ENCODE results near the gene PRSS23.
A peak's percentile ranks its signal among the peaks of the same experiment; 100 is the strongest.
"Not testable (repeated sequence)": the region's sequence is repeated elsewhere in the genome, so short reads cannot be mapped to it uniquely, and the experiment has no call there.

The PRSS23 gene

GRCh38 chr11:86812322-86812670 lies 12.0 kb downstream of the PRSS23 start:
- FAIRE-seq (no peak), DNase-seq (ENCODE audit: insufficient read length, low spot score) (no peak)

DNA sequence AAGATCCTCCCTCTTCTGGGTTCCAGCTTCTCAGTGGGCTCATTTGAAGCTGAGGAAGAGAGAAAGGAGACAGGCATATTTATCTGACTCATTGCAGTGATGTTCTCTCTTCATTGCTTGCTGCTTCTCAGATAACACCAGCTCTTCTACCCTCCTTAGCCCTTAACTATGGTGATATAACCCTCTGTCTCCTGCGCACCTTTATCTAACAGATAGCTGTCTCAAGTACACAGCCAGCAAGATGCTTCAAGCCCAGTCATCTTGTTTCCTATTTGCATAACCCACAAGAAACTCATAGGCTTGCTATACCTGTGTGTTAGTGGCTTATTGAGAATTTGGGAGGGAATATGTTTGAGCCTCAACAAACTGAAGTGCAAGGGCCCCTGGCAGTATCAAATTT lies 12.6 kb downstream of the PRSS23 start:
- FAIRE-seq = no peak
- DNase-seq (ENCODE audit: insufficient read length, low spot score) = no peak

DNA sequence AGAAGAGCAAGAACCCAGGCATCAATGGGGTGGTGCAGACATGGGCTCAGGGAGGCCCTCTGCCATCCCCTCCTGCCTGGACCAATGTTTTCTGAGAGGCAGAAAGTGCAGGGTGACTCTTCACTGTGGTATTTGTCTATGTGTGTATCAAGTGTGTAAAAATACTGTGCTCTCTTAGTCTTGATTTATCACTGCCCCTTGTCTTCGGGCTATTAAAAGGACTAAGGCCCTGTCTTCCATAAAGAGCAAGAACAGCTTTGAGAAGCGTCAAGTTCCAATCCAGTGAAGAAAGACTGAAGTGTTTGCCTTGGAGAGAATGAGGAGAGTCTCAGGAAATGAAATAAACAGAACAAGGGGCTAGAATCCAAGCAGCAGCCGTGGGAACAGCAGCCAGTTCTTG lies 14.4 kb downstream of the PRSS23 start:
- FAIRE-seq (no peak), DNase-seq (ENCODE audit: insufficient read length, low spot score) (no peak)

GRCh38 chr11:86815726-86816125 lies 15.4 kb downstream of the PRSS23 start:
- FAIRE-seq (no peak), DNase-seq (ENCODE audit: insufficient read length, low spot score) (no peak)

DNA sequence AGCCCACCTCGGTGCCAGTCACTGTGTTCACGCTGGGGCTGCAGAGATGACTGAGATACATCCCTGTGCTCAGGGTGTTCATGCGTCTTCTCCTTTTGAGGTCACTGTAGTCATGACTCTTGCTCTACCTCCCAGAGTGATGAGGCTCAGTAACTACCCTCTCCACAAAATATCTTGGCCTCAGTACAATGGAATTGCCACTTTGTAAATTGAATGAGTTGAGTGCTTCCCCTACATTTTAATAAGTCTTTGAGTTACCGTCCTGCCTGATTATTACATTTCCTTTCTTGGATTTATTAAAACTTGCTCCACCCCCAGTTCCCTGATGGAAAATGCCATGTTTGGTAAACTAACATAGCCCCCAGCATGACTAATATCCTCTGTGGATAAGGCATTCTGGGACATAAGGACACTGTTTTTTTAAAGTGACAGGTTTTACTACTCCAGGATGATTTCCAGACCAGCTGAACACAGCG lies 15.9 kb downstream of the PRSS23 start:
- no peak for FAIRE-seq
- DNase-seq (ENCODE audit: insufficient read length, low spot score) = no peak

DNA sequence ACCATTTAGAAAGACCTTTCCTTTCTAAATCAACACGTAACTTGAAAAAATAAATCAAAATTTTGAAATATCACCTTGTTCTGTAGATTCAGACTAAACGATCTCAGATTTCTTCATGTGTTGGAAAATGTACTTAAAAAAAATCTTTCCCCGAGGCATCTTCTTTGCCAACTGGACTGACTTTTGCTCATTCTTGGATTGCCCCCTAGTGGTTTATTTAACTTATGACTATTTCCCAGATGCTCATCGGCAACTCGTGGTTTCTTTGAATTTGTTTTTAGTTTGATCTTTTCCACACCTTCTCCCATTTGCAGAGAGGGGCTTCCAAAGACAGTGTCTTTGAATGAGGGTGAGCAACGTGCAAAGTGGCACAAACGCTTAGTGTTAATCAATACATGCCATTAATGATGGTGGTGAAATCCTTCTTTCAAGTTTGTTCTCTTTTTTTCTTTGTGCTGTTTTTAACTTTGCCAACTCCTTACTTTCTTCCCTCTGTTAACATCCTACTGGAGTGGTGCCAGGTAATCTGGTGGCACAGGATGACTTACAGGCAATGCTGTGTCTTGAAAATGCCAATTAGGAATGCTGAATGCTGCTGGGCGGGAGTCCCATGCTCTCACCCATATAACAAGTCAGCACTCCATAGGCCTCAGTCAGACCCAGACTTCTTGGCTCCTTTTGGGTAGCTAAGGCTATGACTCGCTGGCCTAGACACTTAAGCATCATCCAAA lies 18.3 kb downstream of the PRSS23 start:
- peak; percentile 79 for FAIRE-seq
- peak; percentile 16 for DNase-seq (ENCODE audit: insufficient read length, low spot score)

DNA sequence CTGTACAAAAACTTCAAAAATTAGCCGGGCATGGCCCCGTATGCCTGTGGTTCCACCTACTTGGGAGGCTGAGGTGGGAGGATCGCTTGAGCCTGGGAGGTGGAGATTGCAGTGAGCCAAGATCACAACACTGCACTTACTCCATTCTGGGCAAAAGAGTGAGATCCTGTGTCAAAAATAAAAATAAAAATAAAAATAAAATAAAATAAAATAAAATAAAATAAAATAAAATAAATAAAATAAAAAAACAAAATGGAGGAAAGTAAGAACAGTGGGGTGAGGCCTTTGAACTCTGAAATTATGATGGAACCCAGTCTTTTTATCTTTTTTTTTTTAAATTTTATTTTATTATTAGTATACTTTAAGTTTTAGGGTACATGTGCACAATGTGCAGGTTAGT lies 23.8 kb downstream of the PRSS23 start:
- not testable (repeated sequence) for FAIRE-seq; DNase-seq (ENCODE audit: insufficient read length, low spot score)

GRCh38 chr11:86834376-86834775 lies 34.0 kb downstream of the PRSS23 start:
- not testable (repeated sequence) for DNase-seq (ENCODE audit: insufficient read length, low spot score); FAIRE-seq

DNA sequence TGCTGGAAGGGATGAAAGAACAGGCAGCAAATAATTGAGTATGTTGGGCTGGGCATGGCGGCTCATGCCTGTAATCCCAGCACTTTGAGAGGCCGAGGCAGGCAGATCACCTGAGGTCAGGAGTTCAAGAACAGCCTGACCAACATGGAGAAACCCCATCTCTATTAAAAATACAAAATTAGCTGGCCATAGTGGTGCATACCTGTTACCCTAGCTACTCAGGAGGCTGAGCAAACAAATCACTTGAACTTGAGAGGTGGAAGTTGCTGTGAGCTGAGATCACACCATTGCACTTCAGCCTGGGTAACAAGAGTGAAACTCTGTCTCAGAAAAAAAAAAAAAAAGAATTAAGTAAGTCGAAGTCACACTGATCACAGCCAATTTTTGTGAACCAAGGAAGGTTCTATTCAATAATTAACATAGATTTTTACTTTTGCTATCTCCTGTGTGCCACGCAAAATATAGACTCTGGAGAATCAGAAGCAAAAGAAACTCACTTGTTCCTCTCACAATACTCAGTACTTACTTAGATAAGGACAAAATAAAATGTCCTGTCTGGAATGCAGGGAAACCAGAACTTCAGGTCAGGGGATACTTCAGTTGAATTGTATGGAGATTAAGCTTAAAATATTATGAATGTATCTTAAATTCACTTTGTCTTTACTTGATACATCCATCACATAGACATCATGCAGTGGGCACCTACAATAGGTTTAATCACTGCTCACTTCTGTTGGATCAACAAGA lies 44.6 kb downstream of the PRSS23 start:
- DNase-seq (ENCODE audit: insufficient read length, low spot score); FAIRE-seq: not testable (repeated sequence)

GRCh38 chr11:86848132-86848531 lies 47.8 kb downstream of the PRSS23 start:
- DNase-seq (ENCODE audit: insufficient read length, low spot score) = no peak
- FAIRE-seq = no peak

DNA sequence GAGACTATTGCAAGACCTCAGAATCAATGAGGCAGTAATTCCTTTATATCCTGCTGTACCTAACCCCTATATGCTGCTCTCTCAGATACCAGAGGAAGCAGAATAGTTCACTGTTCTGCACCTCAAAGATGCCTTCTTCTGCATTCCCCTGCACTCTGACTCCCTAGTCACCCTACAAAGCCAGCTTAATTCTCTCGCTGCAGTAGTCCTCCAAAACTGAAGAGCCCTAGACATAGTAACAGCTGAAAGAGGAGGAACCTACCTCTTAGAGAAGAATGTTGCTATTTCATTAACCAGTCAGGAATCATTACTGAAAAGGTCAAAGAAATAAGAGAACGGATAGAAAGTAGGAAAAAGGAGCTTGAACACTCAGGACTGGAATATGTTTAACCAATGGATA lies 49.3 kb downstream of the PRSS23 start:
- FAIRE-seq = no peak
- DNase-seq (ENCODE audit: insufficient read length, low spot score) = no peak
